ENCODE measurements around the gene TMEM179B. TPM values are rescaled to one million over a fixed set of nuclear protein-coding genes. Genes with fewer than 3 reads are reported as not detected.

Gene TMEM179B
- total RNA-seq, 1 experiment from 2014 or later, result 51.6 TPM

GRCh38 chr11:62771144-62772021 lies 15.8 kb upstream of the TMEM179B start, which contains the start of gene TAF6L:
Gene TAF6L (plus strand): TSS chr11:62771396. CDS start chr11:62775784, 4,388 bp downstream.
- ChIA-PET RAD21 (ENCODE audit: low non-redundant PET in 1 of 2, low total read pairs in 2 of 2, uncharacterized antibody in 2 of 2, unreplicated experiment in 2 of 2) (no interaction called here), POLR2A (interaction anchor here (0.6 to 3.2 kb wide), 11 partner anchors 9 to 388 kb away, joined by 3 to 16 read pairs (median 3); partner anchors contain the start of genes C11orf98, CSKMT, HNRNPUL2 and POLR2G), CTCF (interaction anchor here (1.0 to 4.0 kb wide), 4 partner anchors 16 to 347 kb away, joined by 3 to 27 read pairs (median 3); partner anchors contain the start of genes HNRNPUL2 and TMEM179B)
- DNase-seq (ENCODE audit: low read depth, low spot score), result peak; percentile 93
- Histone ChIP-seq H3K36me3 (ENCODE audit: control insufficient read depth in 1 of 2, insufficient read depth in 2 of 2, low read length in 2 of 2) (peaks cover 4 to 10% of the 10 kb centered on the region in 2 experiments; a peak in 2 of 4 replicates), H3K27me3 (ENCODE audit: insufficient read depth, low read length) (no peaks in the 10 kb centered on the region), H3K9ac (ENCODE audit: low read length) (peak within 1 kb of the TSS; percentile 73), H3K4me3 (replicated peaks in 1 of 2; ENCODE audit: low read depth in 1 of 2, low read length in 2 of 2) (peak within 1 kb of the TSS; percentile 67 to 69), H4K20me1 (ENCODE audit: insufficient read depth) (no peaks in the 10 kb centered on the region), H3K4me2 (ENCODE audit: low read length) (peak within 1 kb of the TSS; percentile 81), H2AFZ (ENCODE audit: low read depth, low read length, poor library complexity, severe bottlenecking) (peak within 1 kb of the TSS; percentile 23), H3K9me3 (ENCODE audit: control insufficient read depth in 1 of 2, insufficient read depth in 1 of 2, low read depth in 1 of 2, low read length in 2 of 2) (no peaks in the 10 kb centered on the region), H3K27ac (ENCODE audit: low read depth, low read length) (peak within 1 kb of the TSS; percentile 74), H3K9me2 (ENCODE audit: insufficient read depth) (no peaks in the 10 kb centered on the region), H3K79me2 (ENCODE audit: insufficient read depth, low read length) (peaks cover 19% of the 10 kb centered on the region), H3K4me1 (ENCODE audit: control insufficient read depth in 1 of 2, insufficient read depth in 2 of 2, low read length in 2 of 2) (peaks cover 7 to 24% of the 10 kb centered on the region in 2 experiments; a peak in 3 of 4 replicates)
- peak; percentile 94 for ATAC-seq
- intact Hi-C loops (cut with micrococcal nuclease), result loop anchor here (1.0 kb wide), 1 partner anchor 10 kb away; the partner anchor contains the start of gene POLR2G
- BruUV-seq (replicated peaks), result TSS peak; percentile 59
- TF ChIP-seq MAX (IDR thresholded peaks at IDR 0.05) (peak; percentile 82), EZH2 (IDR thresholded peaks at IDR 0.05) (no peak), EZH2phosphoT487 (IDR thresholded peaks at IDR 0.05; ENCODE audit: borderline replicate concordance) (no peak), CTCF (IDR thresholded peaks at IDR 0.05 in 2 of 3, conservative IDR thresholded peaks at IDR 0.05 in 1 of 3; ENCODE audit: borderline replicate concordance in 1 of 3, insufficient read depth in 1 of 3, low read depth in 2 of 3, low read length in 2 of 3) (no peak), SIN3A (IDR thresholded peaks at IDR 0.05; ENCODE audit: low read depth) (no peak; the same call in 1 of the 2 replicates), JUND (IDR thresholded peaks at IDR 0.05) (no peak), POLR2A (IDR thresholded peaks at IDR 0.05; ENCODE audit: borderline replicate concordance, extremely low read depth, insufficient read depth, insufficient read length) (peak; percentile 7), TCF7L2 (IDR thresholded peaks at IDR 0.05; ENCODE audit: borderline replicate concordance, extremely low read depth, insufficient read depth, insufficient read length) (peak; percentile 15), EGR1 (IDR thresholded peaks at IDR 0.05; ENCODE audit: low read depth) (peak; percentile 88), RAD21 (IDR thresholded peaks at IDR 0.05; ENCODE audit: low read depth) (no peak), REST (IDR thresholded peaks at IDR 0.05; ENCODE audit: low read depth) (no peak), POLR2AphosphoS5 (IDR thresholded peaks at IDR 0.05; ENCODE audit: low read depth, low read length) (peak; percentile 30), ZFX (IDR thresholded peaks at IDR 0.05) (0 out of 2 replicates have a peak, but pooled peaks have one; percentile 7), CBX3 (IDR thresholded peaks at IDR 0.05; ENCODE audit: low read depth) (no peak), YY1 (IDR thresholded peaks at IDR 0.05; ENCODE audit: extremely low read depth, insufficient replicate concordance, low read depth, low read length) (no peak), SRF (IDR thresholded peaks at IDR 0.05; ENCODE audit: low read depth) (no peak), CEBPB (IDR thresholded peaks at IDR 0.05; ENCODE audit: low read depth) (no peak), SP1 (IDR thresholded peaks at IDR 0.05; ENCODE audit: low read depth) (peak; percentile 70), FOSL1 (IDR thresholded peaks at IDR 0.05; ENCODE audit: low read depth) (no peak), ATF3 (IDR thresholded peaks at IDR 0.05) (no peak)
